DLD1 (cell line): Measurements from ENCODE around the gene SLC16A14.
"Not testable (repeated sequence)": the region's sequence is repeated elsewhere in the genome, so short reads cannot be mapped to it uniquely, and the experiment has no call there.

Experiments
- in situ Hi-C: cut with HindIII; loops from 2 replicates; pipeline ENCODE4 v1.10.0; 2017; ENCODE audit warnings: low sequenced_read_pairs

The SLC16A14 gene

DNA sequence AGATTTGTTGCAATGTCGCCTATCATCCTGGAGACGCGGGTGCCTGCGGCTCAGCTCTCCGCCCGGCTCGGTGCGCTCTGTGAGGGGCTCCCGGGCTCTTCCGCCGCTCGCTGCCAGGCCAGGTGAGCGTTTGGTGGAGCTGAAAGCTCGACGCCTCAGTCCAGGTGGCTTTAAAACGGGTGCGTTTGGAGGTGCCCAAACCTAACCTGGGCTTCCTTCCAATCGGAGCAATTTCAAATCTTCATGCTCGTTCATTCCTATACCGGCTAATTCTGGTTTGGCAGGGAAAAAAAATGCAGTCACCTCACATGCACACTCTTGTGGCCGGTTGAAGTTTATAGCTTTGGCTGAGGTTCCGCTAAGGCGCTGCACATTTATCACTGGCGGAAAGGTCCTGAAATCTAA lies at the start of gene SLC16A14:
SLC16A14 (minus strand) TSS at position 274 of the 405 bp plus-strand sequence. CDS start 9,572 bp downstream, outside the sequence.
- in situ Hi-C loops: no loop called here

DNA sequence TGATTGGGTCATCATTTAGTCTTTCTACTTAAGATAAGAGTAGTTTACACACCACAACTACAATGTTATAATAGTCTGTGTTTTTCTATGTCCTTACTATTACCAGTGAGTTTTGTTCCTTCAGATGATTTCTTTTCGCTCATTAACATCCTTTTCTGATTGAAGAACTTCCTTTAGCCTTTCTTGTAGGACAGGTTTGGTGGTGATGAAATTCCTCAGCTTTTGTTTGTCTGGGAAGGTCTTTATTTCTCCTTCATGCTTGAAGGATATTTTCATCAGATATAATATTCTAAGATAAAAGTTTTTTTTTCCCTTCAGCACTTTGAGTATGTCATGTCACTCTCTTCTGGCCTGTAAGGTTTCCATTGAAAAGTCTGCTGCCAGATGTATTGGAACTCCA lies 38.0 kb upstream of the SLC16A14 start:
- in situ Hi-C loops: no loop called here

- in situ Hi-C loops: not testable (repeated sequence)
Observed at GRCh38 chr2:230101967-230102366, 33.2 kb upstream of the SLC16A14 start.

GRCh38 chr2:230097841-230098240 lies 29.1 kb upstream of the SLC16A14 start:
- in situ Hi-C loops: loop anchor here (10.0 kb wide), 1 partner anchor 293 kb away; no protein-coding TSS in a partner anchor

DNA sequence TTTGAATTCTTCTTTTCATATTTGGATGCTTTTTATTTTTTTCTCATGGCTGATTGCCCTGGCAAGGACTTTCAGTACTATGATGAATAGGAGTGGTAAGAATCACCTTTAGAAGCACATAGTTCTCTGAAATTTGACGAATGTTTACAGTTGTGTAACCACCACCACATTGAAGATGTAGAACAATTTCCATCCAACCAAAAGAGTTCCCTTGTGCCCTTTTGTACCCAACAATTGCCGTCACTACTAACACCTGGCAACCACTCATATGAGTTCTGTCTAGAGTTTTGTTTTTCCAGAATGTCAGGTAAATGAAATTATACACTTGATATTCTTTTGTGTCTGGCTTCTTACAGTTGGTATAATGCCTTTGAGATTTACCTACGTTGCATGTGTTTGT lies 28.7 kb upstream of the SLC16A14 start:
- in situ Hi-C loops: loop anchor here (10.0 kb wide), 1 partner anchor 293 kb away; no protein-coding TSS in a partner anchor

DNA sequence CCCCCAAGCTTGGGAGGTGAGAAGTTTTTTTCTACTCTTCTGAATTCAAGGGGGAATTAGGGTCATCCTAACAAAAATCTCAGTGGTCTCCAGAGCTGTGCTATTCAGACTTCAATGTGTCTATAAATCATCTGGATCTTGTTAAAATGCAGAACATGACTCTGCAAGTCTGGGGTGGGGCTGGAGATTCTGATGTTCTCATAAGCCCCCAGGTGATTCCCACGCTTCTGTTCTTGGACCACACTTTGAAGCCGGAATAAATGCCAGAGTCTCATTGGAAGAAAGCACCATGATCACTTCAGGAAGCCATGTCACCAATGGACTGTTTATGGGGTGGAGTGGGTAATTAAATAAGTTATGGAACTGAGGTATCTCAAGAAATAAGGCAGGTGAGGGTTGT lies 22.2 kb upstream of the SLC16A14 start:
- in situ Hi-C loops: loop anchor here (10.0 kb wide), 1 partner anchor 286 kb away; no protein-coding TSS in a partner anchor

DNA sequence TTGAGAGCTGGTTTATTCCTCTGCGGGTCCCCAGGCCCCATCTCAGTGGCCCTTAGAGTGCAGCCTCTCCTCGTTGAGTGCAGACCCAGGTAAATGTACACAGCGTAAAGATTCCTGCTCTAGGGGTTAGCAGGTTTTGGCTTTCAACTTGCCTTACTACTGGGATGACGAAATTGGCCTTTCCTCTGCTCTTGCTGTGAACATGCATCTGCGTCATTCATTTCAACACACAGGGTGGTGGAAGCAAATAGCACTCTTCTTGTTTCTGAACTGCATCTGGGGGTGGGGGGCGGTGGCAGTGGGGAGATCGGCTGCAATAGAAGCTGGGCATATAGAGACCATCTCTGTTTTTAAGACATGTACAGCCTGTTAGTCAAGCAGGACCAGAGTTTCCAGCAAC lies 16.5 kb upstream of the SLC16A14 start:
- in situ Hi-C loops: no loop called here

DNA sequence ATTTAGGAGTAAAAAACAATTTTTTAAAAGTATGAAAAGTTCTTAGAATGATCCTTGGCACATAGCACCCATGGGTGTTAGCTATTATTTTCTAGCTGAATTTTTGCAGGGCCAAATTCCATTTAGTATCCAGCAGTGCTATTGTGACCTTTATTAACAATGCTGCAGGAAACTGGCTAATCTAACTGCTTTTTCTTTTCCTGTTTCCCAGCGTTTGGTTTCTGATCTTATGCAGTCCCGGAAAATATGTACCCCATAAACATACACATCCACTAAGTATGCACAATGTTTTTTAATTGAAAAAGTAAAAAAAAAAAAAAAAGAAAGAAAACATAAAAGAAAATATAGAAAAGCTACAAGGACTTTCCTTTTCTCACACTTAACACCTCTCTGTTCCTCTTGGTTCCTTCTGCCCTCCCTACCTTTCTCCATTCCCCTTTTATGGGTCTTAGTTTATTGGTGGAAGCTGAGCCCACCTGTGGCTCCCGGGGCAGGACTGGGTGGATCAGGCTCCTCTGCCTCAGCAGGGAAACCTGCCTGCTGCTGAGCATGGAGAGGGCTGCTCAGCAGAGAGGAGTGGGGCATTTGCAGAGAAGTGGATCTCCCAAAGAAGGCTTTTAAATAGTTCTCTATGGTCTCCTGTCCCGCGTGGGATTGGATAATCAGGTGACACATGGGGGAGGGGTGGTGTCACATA lies 9.3 kb upstream of the SLC16A14 start:
- in situ Hi-C loops: no loop called here

GRCh38 chr2:230076819-230077218 lies 8.1 kb upstream of the SLC16A14 start:
- in situ Hi-C loops: no loop called here

GRCh38 chr2:230075988-230076631 lies 7.4 kb upstream of the SLC16A14 start:
- in situ Hi-C loops: no loop called here

DNA sequence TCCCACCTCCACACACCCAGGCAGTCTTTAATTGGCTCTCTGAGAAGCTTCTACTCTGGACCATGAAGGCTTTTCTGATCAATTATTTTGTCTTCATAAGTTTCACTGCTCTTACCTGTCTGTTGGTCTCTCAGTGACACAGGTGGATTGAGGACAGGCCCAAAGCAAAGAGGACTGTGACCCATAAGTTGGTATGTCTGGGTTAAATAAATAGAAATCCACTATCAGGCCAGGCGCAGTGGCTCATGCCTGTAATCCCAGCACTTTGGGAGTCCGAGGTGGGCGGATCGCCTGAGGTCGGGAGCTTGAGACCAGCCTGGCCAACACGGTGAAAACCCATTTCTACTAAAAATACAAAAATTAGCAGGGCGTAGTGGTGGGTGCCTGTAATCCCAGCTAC lies 2.7 kb upstream of the SLC16A14 start:
- in situ Hi-C loops: no loop called here

- in situ Hi-C loops: no loop called here
Observed at GRCh38 chr2:230069402-230069801, 678 bp upstream of the SLC16A14 start.

- in situ Hi-C loops: no loop called here
Observed at GRCh38 chr2:230068016-230068650, 591 bp downstream of the SLC16A14 start.

GRCh38 chr2:230060672-230061293 lies 7.9 kb downstream of the SLC16A14 start:
- in situ Hi-C loops: no loop called here

GRCh38 chr2:230053753-230054478 lies 14.8 kb downstream of the SLC16A14 start:
- in situ Hi-C loops: no loop called here

GRCh38 chr2:230052299-230052698 lies 16.4 kb downstream of the SLC16A14 start:
- in situ Hi-C loops: no loop called here

- in situ Hi-C loops: no loop called here
Observed at GRCh38 chr2:230050136-230050535, 18.6 kb downstream of the SLC16A14 start.

GRCh38 chr2:230048010-230048671 lies 20.6 kb downstream of the SLC16A14 start:
- in situ Hi-C loops: no loop called here

DNA sequence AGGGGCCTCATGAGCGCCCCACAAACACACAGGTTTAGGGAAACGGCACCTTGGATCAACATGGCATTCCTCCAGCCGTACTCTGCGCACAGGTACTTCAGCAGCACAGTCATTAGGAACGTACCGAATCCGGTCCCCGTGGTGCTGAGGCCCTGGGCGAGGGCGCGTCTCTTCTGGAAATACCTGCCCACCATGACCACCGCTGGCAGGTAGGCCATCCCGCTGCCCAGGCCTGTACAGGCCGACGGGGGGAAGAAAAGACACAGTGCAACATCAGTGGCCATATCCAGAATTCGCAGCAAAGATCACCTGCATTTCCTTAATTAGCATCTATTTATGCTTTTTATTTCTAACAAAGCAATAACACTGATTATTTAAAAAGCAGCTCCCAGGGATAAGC lies 22.2 kb downstream of the SLC16A14 start:
- in situ Hi-C loops: no loop called here

DNA sequence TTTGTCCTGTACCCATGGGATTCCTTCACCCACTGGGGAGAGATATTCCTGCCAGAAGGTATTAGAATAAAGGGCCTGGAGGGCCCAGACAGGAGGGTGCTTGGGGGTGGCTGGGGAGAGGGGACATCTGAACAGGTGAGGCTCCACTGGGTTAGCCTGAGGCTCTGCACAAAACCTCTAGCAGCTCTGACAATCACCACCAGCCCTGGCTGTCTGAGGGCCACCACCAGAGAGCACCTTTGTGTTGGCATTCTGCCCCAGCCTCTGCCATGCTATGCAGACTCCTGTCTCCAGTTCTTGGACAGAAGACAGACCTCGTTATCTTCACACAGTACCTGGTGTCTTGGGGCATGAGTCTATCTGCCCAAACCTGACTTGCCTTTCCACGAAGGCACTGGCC lies 25.3 kb downstream of the SLC16A14 start:
- in situ Hi-C loops: no loop called here
